Activated CD8-positive, alpha-beta memory T cell treated with anti-CD3 and anti-CD28 coated beads for 48 hours (primary cell): ENCODE data around the gene DNAJA2.

ENCODE experiments used
- DNase-seq, 3 experiments: peaks; one replicate each; pipeline ENCODE4 v3.0.0-alpha.2; 2020; ENCODE audit warnings: low read depth in 2 of 3, low spot score in 2 of 3

DNAJA2 gene

DNA sequence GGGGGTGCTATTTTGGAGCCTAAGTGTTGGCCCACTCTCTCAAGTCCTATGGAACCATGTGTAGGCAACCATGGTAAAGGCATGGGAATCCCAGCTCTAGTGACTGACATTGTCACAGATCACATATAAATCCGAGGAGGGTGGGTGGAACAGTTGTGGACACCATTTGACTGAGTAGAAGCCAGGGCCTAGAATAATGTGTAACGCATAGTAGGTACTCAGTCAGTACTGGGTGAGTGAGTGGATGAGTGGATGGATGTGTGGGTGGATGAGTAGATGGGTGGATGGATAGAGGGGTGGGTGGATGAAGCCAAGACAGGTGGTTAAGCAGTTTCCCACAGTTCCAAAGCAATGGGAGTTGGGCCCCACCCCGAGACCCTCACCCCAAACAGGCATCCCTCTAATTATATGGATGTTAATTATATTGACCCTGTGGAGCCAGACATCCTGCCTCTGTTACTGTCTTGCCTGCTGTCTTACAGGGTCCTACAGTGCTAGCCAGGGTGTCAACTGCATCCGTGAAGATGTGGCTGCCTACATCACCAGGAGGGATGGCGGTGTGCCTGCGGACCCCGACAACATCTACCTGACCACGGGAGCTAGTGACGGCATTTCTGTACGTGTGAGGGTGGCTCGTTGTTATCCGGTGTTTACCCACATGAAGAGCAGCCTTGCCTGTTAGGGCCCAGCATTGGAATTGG lies 67.0 kb downstream of the DNAJA2 start:
- no peak for DNase-seq
